Panc1 (cell line): Measurements from ENCODE around the gene ADAMTS2.

Experiments used
- CTCF ChIP-seq: fragments of 450-650 bp; IDR thresholded peaks from 2 replicates; pipeline ENCODE4 v1.5.1; 2017; ENCODE audit warnings: mild to moderate bottlenecking
- POLR2AphosphoS5 ChIP-seq: IDR thresholded peaks from 2 replicates; pipeline ENCODE4 v1.6.1; 2012; ENCODE audit warnings: mild to moderate bottlenecking, low read depth, low read length, moderate library complexity
- REST ChIP-seq, 2 experiments: IDR thresholded peaks; 2 replicates each; pipeline ENCODE4 v1.6.1; 2011 to 2012; ENCODE audit warnings: low read depth in 2 of 2, control low read depth in 1 of 2, low read length in 1 of 2, mild to moderate bottlenecking in 1 of 2, moderate library complexity in 1 of 2; ENCODE audit not compliant: insufficient read depth in 1 of 2
- SIN3A ChIP-seq: IDR thresholded peaks from 2 replicates; pipeline ENCODE4 v1.6.1; 2012; ENCODE audit warnings: low read depth, mild to moderate bottlenecking, low read length, moderate library complexity, borderline replicate concordance; ENCODE audit not compliant: insufficient read depth
- TCF7L2 ChIP-seq: IDR thresholded peaks from 2 replicates; pipeline ENCODE4 v1.6.1; 2011; ENCODE audit warnings: mild to moderate bottlenecking, low read depth, low read length, inconsistent platforms

- TF ChIP-seq CTCF = no peak
- TF ChIP-seq POLR2AphosphoS5 = no peak
- TF ChIP-seq REST (IDR thresholded peaks at IDR 0.05; ENCODE audit: insufficient read depth in 1 of 2, low read depth in 2 of 2, low read length in 1 of 2) = no peak
- TF ChIP-seq SIN3A = no peak
- TF ChIP-seq TCF7L2 = no peak
Measured at GRCh38 chr5:179292202-179292601, 53.1 kb downstream of the ADAMTS2 start.
